Measurements from ENCODE around the gene GNG7. TPM values are rescaled to one million over a fixed set of nuclear protein-coding genes. Genes with fewer than 3 reads are reported as not detected.

GNG7 gene
- total and polyA plus RNA-seq, 2 donors (not counting 3 experiments of a cell fraction or from before 2014, with no cell fraction given) = 0.29 to 0.84 TPM

DNA sequence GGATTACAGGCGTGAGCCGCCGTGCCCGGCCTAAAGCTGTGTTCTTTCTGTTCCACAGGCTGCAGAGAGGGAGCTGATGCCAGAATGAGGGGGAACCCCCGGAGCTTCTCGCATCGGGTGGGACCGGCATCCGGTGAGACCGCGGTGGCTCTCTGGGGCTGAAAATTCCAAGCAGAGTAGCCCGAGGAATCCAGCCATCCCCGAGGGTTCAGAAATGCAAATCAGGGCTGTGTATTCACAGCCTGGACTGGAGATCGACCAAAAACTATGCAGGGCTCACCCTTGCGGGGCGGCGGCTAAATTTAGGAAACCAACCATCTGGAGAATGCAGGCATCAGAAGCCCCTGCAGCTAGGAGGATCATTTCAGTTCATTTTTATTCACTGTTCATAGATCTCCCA is 99.2 kb downstream of the GNG7 start:
- FAIRE-seq = no peak

More for the DNA sequence above, 99.2 kb downstream of the GNG7 start:
- H3K36me3 ChIP-seq (ENCODE audit: control insufficient read depth in 2 of 2, extremely low read depth in 1 of 2, insufficient read depth in 2 of 2, low read length in 2 of 2) = no peaks in the 10 kb centered on the region
- H3K9me3 ChIP-seq (replicated peaks; ENCODE audit: control insufficient read depth, insufficient read depth, low read length) = no peaks in the 10 kb centered on the region
- dilution Hi-C loops (cut with MboI; ENCODE audit: extremely low pct_ligation_motif_present, low sequenced_read_pairs) (no loop called here), intact Hi-C loops (cut with micrococcal nuclease) (no loop called here)
- H3K79me2 ChIP-seq (ENCODE audit: control insufficient read depth, insufficient read depth, low read length) = no peaks in the 10 kb centered on the region
- POLR2A ChIA-PET = interaction anchor here (2.8 kb wide), 1 partner anchor 126 kb away, joined by 24 read pairs; the partner anchor contains the start of gene GADD45B
- CTCF ChIA-PET = interaction anchor here (1.7 to 4.6 kb wide), 4 partner anchors 8 to 24 kb away, joined by 5 to 22 read pairs (median 16); no protein-coding TSS in a partner anchor
- peaks cover 15% of the 10 kb centered on the region for H3K4me1 ChIP-seq (ENCODE audit: control insufficient read depth, extremely low read depth, insufficient read depth, low read length)
- H3K27me3 ChIP-seq (ENCODE audit: control insufficient read depth in 2 of 2, insufficient read depth in 2 of 2, low read length in 2 of 2) = no peaks in the 10 kb centered on the region
- H3K4me3 ChIP-seq (replicated peaks in 1 of 3; ENCODE audit: insufficient read depth in 1 of 3, low read depth in 1 of 3, low read length in 3 of 3) = no peak overlapping the region
- no TSS peak for BruUV-seq (replicated peaks)
- no peaks in the 10 kb centered on the region for H4K20me1 ChIP-seq (replicated peaks; ENCODE audit: control insufficient read depth, extremely low read depth, insufficient read depth, low read length)
- TF ChIP-seq FOS (IDR thresholded peaks at IDR 0.05; ENCODE audit: borderline replicate concordance, insufficient read depth, low read length) (no peak), POLR2A (IDR thresholded peaks at IDR 0.05; ENCODE audit: low read depth, low read length) (no peak), JUN (IDR thresholded peaks at IDR 0.05; ENCODE audit: borderline replicate concordance, insufficient read depth, insufficient read length, low read depth) (no peak), GATA2 (IDR thresholded peaks at IDR 0.05; ENCODE audit: insufficient read depth, insufficient read length, low read depth, low read length) (no peak), POLR2AphosphoS5 (IDR thresholded peaks at IDR 0.05; ENCODE audit: insufficient read depth, low read depth, low read length) (no peak), MYC (IDR thresholded peaks at IDR 0.05; ENCODE audit: low read depth, low read length) (no peak), EZH2 (IDR thresholded peaks at IDR 0.05; ENCODE audit: borderline replicate concordance, low read depth, low read length, severe bottlenecking) (no peak)
- TF ChIP-seq, protein P1, sequence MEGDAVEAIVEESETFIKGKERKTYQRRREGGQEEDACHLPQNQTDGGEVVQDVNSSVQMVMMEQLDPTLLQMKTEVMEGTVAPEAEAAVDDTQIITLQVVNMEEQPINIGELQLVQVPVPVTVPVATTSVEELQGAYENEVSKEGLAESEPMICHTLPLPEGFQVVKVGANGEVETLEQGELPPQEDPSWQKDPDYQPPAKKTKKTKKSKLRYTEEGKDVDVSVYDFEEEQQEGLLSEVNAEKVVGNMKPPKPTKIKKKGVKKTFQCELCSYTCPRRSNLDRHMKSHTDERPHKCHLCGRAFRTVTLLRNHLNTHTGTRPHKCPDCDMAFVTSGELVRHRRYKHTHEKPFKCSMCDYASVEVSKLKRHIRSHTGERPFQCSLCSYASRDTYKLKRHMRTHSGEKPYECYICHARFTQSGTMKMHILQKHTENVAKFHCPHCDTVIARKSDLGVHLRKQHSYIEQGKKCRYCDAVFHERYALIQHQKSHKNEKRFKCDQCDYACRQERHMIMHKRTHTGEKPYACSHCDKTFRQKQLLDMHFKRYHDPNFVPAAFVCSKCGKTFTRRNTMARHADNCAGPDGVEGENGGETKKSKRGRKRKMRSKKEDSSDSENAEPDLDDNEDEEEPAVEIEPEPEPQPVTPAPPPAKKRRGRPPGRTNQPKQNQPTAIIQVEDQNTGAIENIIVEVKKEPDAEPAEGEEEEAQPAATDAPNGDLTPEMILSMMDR (IDR thresholded peaks at IDR 0.05; ENCODE audit: extremely low read depth in 1 of 2, insufficient read depth in 1 of 2, low read depth in 1 of 2, low read length in 2 of 2) = no peak
- H3K27ac ChIP-seq (ENCODE audit: insufficient read depth, low read depth, low read length) = no peak overlapping the region
- no peak for DNase-seq (ENCODE audit: low read depth, low spot score)
- H3K4me2 ChIP-seq (ENCODE audit: insufficient read depth, low read length) = peak overlapping the region; percentile 8
- peak overlapping the region; percentile 66 for H2AFZ ChIP-seq (ENCODE audit: low read depth, low read length)
- H3K9me1 ChIP-seq (replicated peaks; ENCODE audit: control insufficient read depth, extremely low read depth, insufficient read depth, low read length) = no peaks in the 10 kb centered on the region
- H3K9ac ChIP-seq (replicated peaks; ENCODE audit: extremely low read depth, insufficient read depth, low read length) = no peak overlapping the region

All from endothelial cell of umbilical vein (primary cell).